MM.1S (cell line): ENCODE measurements around the gene SLCO3A1.

Source experiments
- EZH2 ChIP-seq: fragments of 300-600 bp; sonication (generic); optimal IDR thresholded peaks from 2 replicates; pipeline ENCODE3; 2017; ENCODE audit warnings: low read depth, mild to moderate bottlenecking, antibody characterized with exemption, low read length, mixed read lengths
- EZH2phosphoT487 ChIP-seq: fragments of 300-600 bp; sonication (generic); IDR thresholded peaks from 2 replicates; pipeline ENCODE4 v1.6.1; 2018; ENCODE audit warnings: antibody characterized with exemption, low read length
- TF ChIP-seq, protein P1 (sequence below): fragments of 300-600 bp; sonication (generic); IDR thresholded peaks from 2 replicates; pipeline ENCODE4 v1.5.1; 2016; ENCODE audit warnings: antibody characterized with exemption, low read length, mixed read lengths

- TF ChIP-seq, protein P1, sequence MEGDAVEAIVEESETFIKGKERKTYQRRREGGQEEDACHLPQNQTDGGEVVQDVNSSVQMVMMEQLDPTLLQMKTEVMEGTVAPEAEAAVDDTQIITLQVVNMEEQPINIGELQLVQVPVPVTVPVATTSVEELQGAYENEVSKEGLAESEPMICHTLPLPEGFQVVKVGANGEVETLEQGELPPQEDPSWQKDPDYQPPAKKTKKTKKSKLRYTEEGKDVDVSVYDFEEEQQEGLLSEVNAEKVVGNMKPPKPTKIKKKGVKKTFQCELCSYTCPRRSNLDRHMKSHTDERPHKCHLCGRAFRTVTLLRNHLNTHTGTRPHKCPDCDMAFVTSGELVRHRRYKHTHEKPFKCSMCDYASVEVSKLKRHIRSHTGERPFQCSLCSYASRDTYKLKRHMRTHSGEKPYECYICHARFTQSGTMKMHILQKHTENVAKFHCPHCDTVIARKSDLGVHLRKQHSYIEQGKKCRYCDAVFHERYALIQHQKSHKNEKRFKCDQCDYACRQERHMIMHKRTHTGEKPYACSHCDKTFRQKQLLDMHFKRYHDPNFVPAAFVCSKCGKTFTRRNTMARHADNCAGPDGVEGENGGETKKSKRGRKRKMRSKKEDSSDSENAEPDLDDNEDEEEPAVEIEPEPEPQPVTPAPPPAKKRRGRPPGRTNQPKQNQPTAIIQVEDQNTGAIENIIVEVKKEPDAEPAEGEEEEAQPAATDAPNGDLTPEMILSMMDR: no peak
- no peak for TF ChIP-seq EZH2
- no peak for TF ChIP-seq EZH2phosphoT487
These were observed 184.0 kb downstream of the SLCO3A1 start for GRCh38 chr15:92037491-92037890.
